Activated CD4-positive, alpha-beta memory T cell treated with anti-CD3 and anti-CD28 coated beads for 36 hours (primary cell): ENCODE measurements around the gene MAP6D1. TPM values are rescaled to one million over a fixed set of nuclear protein-coding genes. Genes with fewer than 3 reads are reported as not detected.
"Not testable (repeated sequence)": the region's sequence is repeated elsewhere in the genome, so short reads cannot be mapped to it uniquely, and the experiment has no call there.

Source experiments
- CTCF ChIA-PET: fragments of 350-600 bp; sonication (Branson Sonifier 250); formaldehyde crosslinking; loops from one replicate; lab custom pipeline; 2021; ENCODE audit warnings: antibody characterized with exemption, inconsistent platforms; lab: Charles Lee
- POLR2A ChIA-PET: fragments of 350-600 bp; sonication (Branson Sonifier 250); formaldehyde crosslinking; loops from one replicate; lab custom pipeline; 2021; ENCODE audit warnings: antibody characterized with exemption; lab: Charles Lee
- DNase-seq: peaks from one replicate; pipeline ENCODE4 v3.0.0-alpha.2; 2020
- H3K27ac Mint-ChIP-seq: one replicate; pipeline ENCODE4 v1.8.0; 2021; ENCODE audit warnings: mixed read lengths
- H3K27me3 Mint-ChIP-seq: one replicate; pipeline ENCODE4 v1.8.0; 2021; ENCODE audit warnings: mixed read lengths
- H3K36me3 Mint-ChIP-seq: one replicate; pipeline ENCODE4 v1.8.0; 2021; ENCODE audit warnings: mixed read lengths
- H3K4me1 Mint-ChIP-seq: one replicate; pipeline ENCODE4 v1.8.0; 2021; ENCODE audit warnings: low read depth, mixed read lengths
- H3K4me3 Mint-ChIP-seq: one replicate; pipeline ENCODE4 v1.8.0; 2021; ENCODE audit warnings: mild to moderate bottlenecking, mixed read lengths
- H3K9me3 Mint-ChIP-seq: one replicate; pipeline ENCODE4 v1.8.0; 2021; ENCODE audit warnings: mixed read lengths
- intact Hi-C: fragments of 100-400 bp; cut with micrococcal nuclease; formaldehyde crosslinking; loops from one replicate; pipeline ENCODE4 v1.15.1; 2023
- total RNA-seq, 2 experiments: library from RNA; stranded (reverse); gene quantifications; one replicate each; pipeline ENCODE4 v1.2.3, GENCODE V29; 2021

Gene MAP6D1
- total RNA-seq, 2 experiments from 2014 or later, result 0.70 to 1.00 TPM

DNA sequence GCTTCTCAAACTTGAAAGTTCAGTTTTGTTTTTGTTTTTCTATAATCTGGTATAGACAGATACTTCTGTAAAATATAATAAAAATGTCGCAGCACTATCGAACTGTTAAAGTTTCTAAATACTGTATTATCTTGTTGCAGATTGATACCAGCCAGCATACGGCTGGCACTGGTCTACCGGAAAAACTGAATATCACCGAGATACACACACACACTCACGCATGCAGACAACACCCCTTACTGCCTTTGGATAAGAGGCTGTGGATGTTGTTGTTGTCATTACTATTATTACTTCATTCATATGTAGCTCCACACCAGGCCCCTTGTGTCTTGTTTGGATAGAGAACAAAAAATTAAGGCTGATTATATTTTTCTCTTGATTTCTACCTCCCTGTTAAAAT lies 32.4 kb downstream of the MAP6D1 start:
- Mint-ChIP-seq H3K27ac (no peak overlapping the region), H3K36me3 (peaks cover 45% of the 10 kb centered on the region), H3K4me1 (no peaks in the 10 kb centered on the region), H3K27me3 (no peaks in the 10 kb centered on the region), H3K9me3 (no peaks in the 10 kb centered on the region), H3K4me3 (no peak overlapping the region)
- no peak for DNase-seq
- CTCF ChIA-PET, result no interaction called here
- POLR2A ChIA-PET, result no interaction called here
- intact Hi-C loops, result no loop called here

GRCh38 chr3:183790700-183791099 lies 34.7 kb downstream of the MAP6D1 start:
- POLR2A ChIA-PET, result no interaction called here

GRCh38 chr3:183789826-183790225 lies 35.6 kb downstream of the MAP6D1 start:
- ChIA-PET CTCF (interaction anchor here (2.8 kb wide), 1 partner anchor 23 kb away, joined by 10 read pairs; no protein-coding TSS in a partner anchor), POLR2A (no interaction called here)
- Mint-ChIP-seq H3K4me3 (no peak overlapping the region), H3K9me3 (no peaks in the 10 kb centered on the region), H3K27me3 (no peaks in the 10 kb centered on the region), H3K36me3 (peaks cover 52% of the 10 kb centered on the region), H3K4me1 (no peaks in the 10 kb centered on the region), H3K27ac (no peak overlapping the region)
- no peak for DNase-seq
- intact Hi-C loops, result no loop called here

More at GRCh38 chr3:183790700-183791099, 34.7 kb downstream of the MAP6D1 start:
- Mint-ChIP-seq H3K27ac (no peak overlapping the region), H3K4me1 (no peaks in the 10 kb centered on the region), H3K36me3 (peaks cover 50% of the 10 kb centered on the region), H3K27me3 (no peaks in the 10 kb centered on the region), H3K4me3 (no peak overlapping the region), H3K9me3 (no peaks in the 10 kb centered on the region)
- no peak for DNase-seq
- CTCF ChIA-PET, result interaction anchor here (2.8 kb wide), 1 partner anchor 24 kb away, joined by 10 read pairs; no protein-coding TSS in a partner anchor
- intact Hi-C loops, result no loop called here

DNA sequence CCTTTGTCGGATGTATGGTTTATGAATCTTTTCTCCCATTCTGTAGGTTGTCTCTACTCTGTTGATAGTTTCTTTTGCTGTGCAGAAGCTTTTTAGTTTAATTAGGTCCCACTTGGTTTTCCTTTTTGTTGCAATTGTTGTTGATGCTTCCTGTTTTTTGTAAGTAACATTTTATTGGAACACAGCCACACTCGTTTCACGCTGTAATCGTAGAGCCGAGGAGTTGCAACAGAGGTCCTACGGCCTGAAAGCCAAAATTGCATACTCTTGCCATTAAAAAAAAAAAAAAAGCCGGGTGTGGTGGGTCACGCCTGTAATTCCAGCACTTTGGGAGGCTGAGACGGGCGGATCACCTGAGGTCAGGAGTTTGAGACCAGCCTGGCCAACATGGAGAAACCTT lies 40.9 kb downstream of the MAP6D1 start:
- H3K4me3 Mint-ChIP-seq, H3K27ac Mint-ChIP-seq, POLR2A ChIA-PET, H3K27me3 Mint-ChIP-seq, CTCF ChIA-PET, intact Hi-C loops, H3K9me3 Mint-ChIP-seq, DNase-seq, H3K4me1 Mint-ChIP-seq: not testable (repeated sequence)
- peaks cover 58% of the 10 kb centered on the region for H3K36me3 Mint-ChIP-seq

DNA sequence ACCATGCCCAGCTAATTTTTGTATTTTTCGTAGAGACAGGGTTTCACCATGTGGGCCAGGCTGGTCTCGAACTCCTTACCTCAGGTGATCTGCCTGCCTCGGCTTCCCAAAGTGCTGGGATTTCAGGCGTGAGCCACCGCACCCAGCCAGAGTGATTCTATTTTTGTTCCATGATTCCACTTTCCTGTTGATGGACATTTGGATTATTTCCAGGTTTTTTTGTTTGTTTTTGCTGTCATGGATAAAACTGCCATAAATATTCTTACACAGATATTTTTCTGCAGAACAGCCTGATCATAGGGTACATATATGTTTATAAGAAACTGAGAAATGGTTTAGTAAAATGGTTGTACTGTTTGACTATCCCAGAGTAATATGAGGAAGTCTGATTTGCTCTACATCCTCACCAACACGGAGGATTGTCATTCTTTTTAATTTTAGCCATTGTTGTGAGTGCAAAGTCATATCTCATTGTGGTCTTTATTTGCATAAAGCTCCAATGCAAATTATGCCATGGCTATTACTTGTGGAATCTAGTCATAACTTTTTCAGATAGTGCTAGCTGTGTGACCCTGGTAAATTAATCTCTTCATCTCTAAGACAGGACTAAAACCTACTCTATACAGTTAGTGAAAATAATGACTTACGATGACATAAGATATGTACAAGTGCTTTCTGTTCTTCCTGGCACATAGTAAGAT lies 42.7 kb downstream of the MAP6D1 start:
- intact Hi-C loops, result no loop called here
- peaks cover 61% of the 10 kb centered on the region for H3K36me3 Mint-ChIP-seq

DNA sequence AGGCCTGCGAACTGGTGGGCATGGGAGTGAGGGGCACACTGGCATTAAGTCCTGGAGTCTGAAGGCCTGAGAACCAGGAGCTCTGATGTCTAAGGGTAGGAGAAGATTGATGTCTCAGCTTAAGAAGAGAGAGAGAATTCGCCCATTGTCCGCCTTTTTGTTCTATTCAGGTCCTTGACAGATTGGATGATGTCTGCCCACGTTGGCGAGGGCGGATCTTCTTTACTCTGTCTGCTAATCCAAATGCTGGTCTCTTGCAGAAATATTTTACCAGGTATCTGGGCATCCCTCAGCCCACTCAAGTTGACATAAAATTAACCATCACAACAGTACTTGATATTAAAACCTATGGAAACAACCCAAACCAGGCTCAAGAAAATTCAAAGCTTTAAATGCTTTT lies 44.1 kb downstream of the MAP6D1 start:
- Mint-ChIP-seq H3K27ac (no peak overlapping the region), H3K4me1 (peaks cover 3% of the 10 kb centered on the region), H3K36me3 (peaks cover 57% of the 10 kb centered on the region), H3K4me3 (no peak overlapping the region), H3K9me3 (no peaks in the 10 kb centered on the region), H3K27me3 (no peaks in the 10 kb centered on the region)
- CTCF ChIA-PET, result interaction anchor here (1.2 to 2.5 kb wide), 2 partner anchors 14 to 104 kb away, joined by 3 to 7 read pairs; partner anchors contain the start of gene PARL
- no peak for DNase-seq
- intact Hi-C loops, result no loop called here
- POLR2A ChIA-PET, result no interaction called here

More for the DNA sequence above, 42.7 kb downstream of the MAP6D1 start:
- Mint-ChIP-seq H3K4me1 (peaks cover 3% of the 10 kb centered on the region), H3K9me3 (no peaks in the 10 kb centered on the region), H3K27me3 (no peaks in the 10 kb centered on the region), H3K27ac (no peak overlapping the region), H3K4me3 (no peak overlapping the region)
- CTCF ChIA-PET, result interaction anchor here (2.5 kb wide), 1 partner anchor 16 kb away, joined by 7 read pairs; no protein-coding TSS in a partner anchor
- DNase-seq, result no peak
- POLR2A ChIA-PET, result no interaction called here

GRCh38 chr3:183779896-183780465 lies 45.4 kb downstream of the MAP6D1 start:
- Mint-ChIP-seq H3K4me3 (no peak overlapping the region), H3K27me3 (no peaks in the 10 kb centered on the region), H3K36me3 (peaks cover 55% of the 10 kb centered on the region), H3K4me1 (peaks cover 3% of the 10 kb centered on the region), H3K9me3 (no peaks in the 10 kb centered on the region), H3K27ac (no peak overlapping the region)
- ChIA-PET POLR2A (no interaction called here), CTCF (interaction anchor here (0.8 to 1.2 kb wide), 2 partner anchors 13 to 105 kb away, joined by 3 to 4 read pairs; partner anchors contain the start of gene PARL)
- DNase-seq, result no peak
- intact Hi-C loops, result no loop called here

GRCh38 chr3:183777016-183777618 lies 48.3 kb downstream of the MAP6D1 start:
- CTCF ChIA-PET, result no interaction called here
- Mint-ChIP-seq H3K27me3 (no peaks in the 10 kb centered on the region), H3K36me3 (peaks cover 59% of the 10 kb centered on the region), H3K4me1 (no peaks in the 10 kb centered on the region), H3K27ac (no peak overlapping the region), H3K9me3 (no peaks in the 10 kb centered on the region), H3K4me3 (no peak overlapping the region)
- intact Hi-C loops, result no loop called here
- POLR2A ChIA-PET, result no interaction called here
- no peak for DNase-seq

GRCh38 chr3:183776451-183776850 lies 48.9 kb downstream of the MAP6D1 start:
- H3K4me3 Mint-ChIP-seq, H3K27me3 Mint-ChIP-seq, DNase-seq, POLR2A ChIA-PET, intact Hi-C loops, H3K4me1 Mint-ChIP-seq, H3K9me3 Mint-ChIP-seq, H3K27ac Mint-ChIP-seq: not testable (repeated sequence)
- peaks cover 58% of the 10 kb centered on the region for H3K36me3 Mint-ChIP-seq
- CTCF ChIA-PET, result interaction anchor here (1.5 kb wide), 1 partner anchor 9 kb away, joined by 7 read pairs; no protein-coding TSS in a partner anchor

- no peak for DNase-seq
- POLR2A ChIA-PET, result no interaction called here
- H3K27me3 Mint-ChIP-seq, result no peaks in the 10 kb centered on the region
- H3K4me3 Mint-ChIP-seq, result no peak overlapping the region
- H3K4me1 Mint-ChIP-seq, result no peaks in the 10 kb centered on the region
- peaks cover 56% of the 10 kb centered on the region for H3K36me3 Mint-ChIP-seq
- no peaks in the 10 kb centered on the region for H3K9me3 Mint-ChIP-seq
- CTCF ChIA-PET, result interaction anchor here (1.5 kb wide), 1 partner anchor 9 kb away, joined by 7 read pairs; no protein-coding TSS in a partner anchor
- intact Hi-C loops, result no loop called here
- no peak overlapping the region for H3K27ac Mint-ChIP-seq
These were observed 49.6 kb downstream of the MAP6D1 start for GRCh38 chr3:183775781-183776180.

- no peaks in the 10 kb centered on the region for H3K4me1 Mint-ChIP-seq
- ChIA-PET POLR2A (no interaction called here), CTCF (interaction anchor here (1.0 kb wide), 1 partner anchor 9 kb away, joined by 3 read pairs; no protein-coding TSS in a partner anchor)
- no peak overlapping the region for H3K27ac Mint-ChIP-seq
- peaks cover 47% of the 10 kb centered on the region for H3K36me3 Mint-ChIP-seq
- H3K9me3 Mint-ChIP-seq, result no peaks in the 10 kb centered on the region
- H3K4me3 Mint-ChIP-seq, result no peak overlapping the region
- intact Hi-C loops, result no loop called here
- no peaks in the 10 kb centered on the region for H3K27me3 Mint-ChIP-seq
- DNase-seq, result no peak
These were observed 50.7 kb downstream of the MAP6D1 start for GRCh38 chr3:183774631-183775030.

GRCh38 chr3:183769453-183769852 lies 55.9 kb downstream of the MAP6D1 start:
- no peaks in the 10 kb centered on the region for H3K27me3 Mint-ChIP-seq
- intact Hi-C loops, result loop anchor here (5.0 kb wide), 2 partner anchors 113 to 132 kb away; partner anchors contain the start of genes KLHL24 and PARL
- H3K4me1 Mint-ChIP-seq, result peaks cover 5% of the 10 kb centered on the region
- POLR2A ChIA-PET, result no interaction called here
- H3K4me3 Mint-ChIP-seq, result no peak overlapping the region
- CTCF ChIA-PET, result interaction anchor here (1.6 kb wide), 1 partner anchor 300 kb away, joined by 6 read pairs; no protein-coding TSS in a partner anchor
- DNase-seq, result no peak
- H3K9me3 Mint-ChIP-seq, result no peaks in the 10 kb centered on the region
- H3K27ac Mint-ChIP-seq, result no peak overlapping the region
- H3K36me3 Mint-ChIP-seq, result peaks cover 29% of the 10 kb centered on the region
